GM19193 (cell line): ENCODE data around the gene FXN.

ENCODE experiments used
- POLR2A ChIP-seq: IDR thresholded peaks from 4 replicates; pipeline ENCODE4 v1.6.1; 2011; ENCODE audit not compliant: insufficient read depth, insufficient read length; ENCODE audit errors: extremely low read depth

The FXN gene

GRCh38 chr9:69035438-69036308 lies at the start of gene FXN:
TSS of gene FXN (plus strand) at chr9:69035752. CDS start at chr9:69035783, 31 bp downstream.
- TF ChIP-seq POLR2A: peak; percentile 72

DNA sequence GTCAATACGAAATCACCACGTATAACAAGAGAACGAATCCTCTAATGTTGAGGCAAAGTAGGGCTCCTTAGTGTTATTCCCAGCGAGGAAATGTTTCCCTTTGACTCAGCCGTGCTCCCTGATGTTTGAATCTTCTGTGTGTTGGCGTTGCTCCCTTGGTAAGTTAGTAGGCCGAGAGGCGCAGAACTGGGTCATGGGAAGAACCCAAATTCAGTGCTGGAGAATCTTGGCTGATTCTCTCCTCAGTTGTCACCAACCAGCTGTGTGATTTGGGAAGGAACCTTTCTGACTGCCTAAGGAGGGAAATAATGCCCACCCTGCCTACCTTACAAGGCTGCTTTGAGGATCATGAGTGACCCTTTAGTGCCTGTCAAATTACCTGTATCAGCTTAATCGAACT lies 44.1 kb upstream of the FXN start:
- TF ChIP-seq POLR2A: no peak

GRCh38 chr9:68995776-68996175 lies 39.8 kb upstream of the FXN start:
- no peak for TF ChIP-seq POLR2A

DNA sequence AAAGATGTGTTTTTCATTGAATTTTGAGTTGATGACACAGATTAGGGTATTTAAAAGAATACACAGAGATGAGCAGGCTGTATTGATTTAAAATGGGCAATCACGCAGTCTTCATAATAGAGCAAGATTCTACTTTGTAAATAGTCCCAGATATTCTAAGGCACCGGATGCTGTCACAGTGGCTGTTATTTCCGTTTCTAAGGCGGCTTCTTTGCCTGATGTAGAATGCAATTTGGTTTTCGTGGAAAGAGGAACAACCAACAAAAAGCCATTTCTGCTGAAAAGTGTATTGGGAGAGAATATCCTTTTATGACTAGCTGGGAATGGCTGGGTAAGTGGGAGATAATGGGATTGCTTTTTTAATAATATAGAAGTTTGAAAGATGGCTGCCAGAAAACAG lies 39.1 kb upstream of the FXN start:
- no peak for TF ChIP-seq POLR2A

- no peak for TF ChIP-seq POLR2A
Observed at GRCh38 chr9:68997666-68998065, 37.9 kb upstream of the FXN start.

- TF ChIP-seq POLR2A: no peak
Observed at GRCh38 chr9:68998385-68998784, 37.2 kb upstream of the FXN start.

DNA sequence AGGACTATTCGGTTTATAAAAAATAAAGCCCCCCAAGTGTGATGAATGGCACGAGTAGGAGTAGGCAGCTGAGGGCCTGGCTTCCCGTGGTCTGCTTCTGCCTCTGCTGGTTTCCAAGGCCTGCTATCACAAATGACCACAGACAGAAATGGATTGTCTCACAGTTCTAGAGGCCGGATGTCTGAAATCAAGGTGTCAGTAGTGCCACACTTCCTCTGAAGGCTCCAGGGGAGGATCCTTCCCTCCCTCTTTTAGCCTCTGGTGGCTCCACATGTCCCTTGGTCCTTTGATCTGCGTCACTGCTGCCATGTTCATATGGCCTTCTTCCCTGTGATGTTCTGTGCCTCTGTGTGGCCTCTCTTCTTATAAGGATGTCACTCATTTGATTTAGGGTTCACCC lies 36.7 kb upstream of the FXN start:
- no peak for TF ChIP-seq POLR2A

- TF ChIP-seq POLR2A: no peak
Observed at GRCh38 chr9:68999393-69000105, 36.0 kb upstream of the FXN start.

DNA sequence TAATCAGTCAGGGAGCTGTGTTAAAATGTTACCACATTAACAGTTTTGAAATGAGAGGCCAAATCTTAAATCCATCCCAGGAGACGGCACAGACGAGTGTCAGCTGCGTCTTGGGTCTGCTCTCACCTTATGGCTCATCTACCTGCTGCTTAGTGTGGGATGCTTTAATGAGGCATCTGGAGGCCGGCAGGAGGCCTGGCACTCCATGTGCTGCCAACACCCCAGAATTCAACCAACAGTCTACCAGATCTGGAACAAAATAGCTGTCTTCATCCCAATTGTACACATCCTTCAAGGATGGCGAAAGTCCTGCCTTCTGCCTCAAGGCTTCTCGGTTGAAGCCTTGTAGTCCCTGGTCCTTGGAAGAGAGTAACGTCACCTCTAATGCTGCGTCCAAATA lies 33.6 kb upstream of the FXN start:
- no peak for TF ChIP-seq POLR2A

DNA sequence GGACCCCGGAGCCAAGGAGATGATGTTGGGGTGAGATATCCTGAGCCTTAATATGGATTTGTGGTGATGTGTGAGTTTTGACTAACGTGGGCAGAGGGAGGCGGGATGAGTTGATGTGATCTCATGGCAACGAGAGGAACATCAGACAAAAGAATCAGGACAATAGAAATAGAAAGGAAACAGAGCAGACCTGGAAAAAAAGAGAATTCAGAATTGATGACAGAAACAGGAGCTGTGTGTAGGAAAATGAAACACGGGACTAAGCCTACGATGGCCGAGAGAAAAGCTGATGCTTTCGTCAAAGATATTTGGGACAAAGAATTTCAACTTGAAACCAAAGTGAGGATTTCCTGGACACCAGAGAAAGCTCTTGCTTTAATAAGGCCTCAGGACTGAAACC lies 32.5 kb upstream of the FXN start:
- no peak for TF ChIP-seq POLR2A

- TF ChIP-seq POLR2A: no peak
Observed at GRCh38 chr9:69004836-69005235, 30.7 kb upstream of the FXN start.

DNA sequence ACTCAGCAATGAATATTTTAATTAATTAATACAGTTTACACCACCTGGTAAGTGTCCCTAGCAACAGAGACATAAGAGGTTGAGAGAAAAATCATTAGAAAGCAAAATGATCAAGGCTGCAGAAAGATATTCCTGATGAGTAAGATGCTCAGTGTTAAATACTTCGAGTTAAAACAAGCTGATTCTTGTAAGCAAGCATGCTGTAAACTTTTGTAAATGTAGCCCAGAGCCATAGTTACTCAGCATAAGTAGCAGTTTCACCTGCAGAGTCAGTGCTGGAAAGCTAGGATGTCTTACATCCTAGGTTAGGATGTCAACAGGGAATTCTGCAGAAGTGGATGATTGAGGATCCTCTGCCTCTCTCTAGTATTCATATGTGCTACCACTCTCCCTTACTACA lies 25.8 kb upstream of the FXN start:
- no peak for TF ChIP-seq POLR2A

DNA sequence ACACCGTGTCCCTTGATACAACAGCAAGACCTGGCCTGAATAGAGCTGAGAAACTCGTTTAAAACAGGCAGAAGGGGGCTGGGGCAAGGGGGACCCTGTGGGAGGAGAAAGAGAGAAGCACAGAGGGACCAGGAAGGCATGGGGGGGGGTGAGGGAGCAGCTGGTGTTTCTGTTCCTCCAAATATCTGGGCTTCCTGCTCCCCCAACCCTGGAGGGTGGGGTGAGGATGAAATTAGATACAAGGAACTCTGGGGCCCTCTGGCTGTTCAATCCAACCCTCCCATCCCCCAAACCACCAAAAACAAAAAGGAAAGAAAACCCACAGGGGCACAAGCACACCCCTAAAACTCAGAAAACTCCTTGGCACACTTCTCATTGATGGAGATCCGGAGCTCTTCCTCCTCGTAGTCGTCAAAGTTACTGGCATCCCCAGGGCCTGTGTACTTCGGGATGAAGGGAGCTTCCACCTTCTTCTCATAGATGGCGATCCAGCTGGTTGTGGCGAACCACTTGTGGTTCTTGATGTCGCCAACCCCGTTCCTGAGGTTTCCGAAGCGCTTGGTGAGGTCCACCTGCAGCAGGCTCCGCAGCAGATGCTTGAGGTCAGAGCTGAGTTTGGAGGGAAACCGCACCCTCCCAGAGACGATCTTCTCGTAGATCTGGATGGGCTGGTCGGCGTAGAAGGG lies 22.7 kb upstream of the FXN start:
- TF ChIP-seq POLR2A: no peak

GRCh38 chr9:69013382-69013727 lies 22.2 kb upstream of the FXN start:
- no peak for TF ChIP-seq POLR2A

DNA sequence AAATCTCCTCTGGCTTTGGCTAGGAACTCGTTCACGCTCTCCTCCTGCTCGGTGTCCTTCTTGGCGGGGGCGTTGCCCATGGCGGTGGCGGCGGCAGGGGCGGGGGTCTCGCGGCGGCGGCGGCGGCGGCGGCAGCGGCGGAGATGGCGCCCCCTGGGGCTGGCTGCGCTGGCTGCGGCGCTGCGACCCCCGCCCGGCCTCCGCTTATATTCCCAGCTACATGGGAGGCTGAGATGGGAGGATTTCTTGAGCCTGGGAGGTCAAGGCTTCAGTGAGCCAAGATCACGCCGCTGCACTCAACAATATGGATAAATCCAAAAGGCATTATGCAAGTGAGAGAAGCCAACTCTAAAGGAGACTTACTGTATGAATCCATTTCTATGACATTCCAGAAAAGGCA lies 21.5 kb upstream of the FXN start, which contains the start of gene PRKACG:
TSS of gene PRKACG (minus strand) at position 101 of the 400 bp plus-strand sequence. CDS start at position 80, 21 bp downstream.
- TF ChIP-seq POLR2A: no peak
